ENCODE results near the gene ARID1A. TPM values are rescaled to one million over a fixed set of nuclear protein-coding genes. Genes with fewer than 3 reads are reported as not detected.

ARID1A gene
- total RNA-seq, 1 donor from 2014 or later = 60.4 TPM

DNA sequence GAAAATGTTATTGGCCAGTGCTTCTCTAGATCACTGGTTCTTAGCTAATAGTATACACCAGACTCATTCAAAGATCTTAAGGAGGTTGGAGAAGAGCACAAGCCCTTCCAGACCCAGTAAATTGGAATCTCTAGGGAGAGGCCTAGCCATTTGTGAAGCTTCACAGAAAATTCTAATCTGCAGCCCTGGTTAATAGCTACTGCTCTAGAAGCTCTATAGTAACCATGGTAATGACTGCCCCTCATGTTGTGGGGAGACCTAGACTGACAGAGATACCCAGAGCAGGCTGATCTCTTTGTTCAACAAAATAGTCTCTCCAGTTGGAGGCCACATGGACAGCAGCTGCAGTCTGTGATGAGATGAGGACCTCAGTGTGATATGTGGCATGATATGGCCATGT is 31.7 kb downstream of the ARID1A start:
- DNase-seq (ENCODE audit: low read depth) = no peak

GRCh38 chr1:26728645-26729044 is 32.8 kb downstream of the ARID1A start:
- no peak for DNase-seq (ENCODE audit: low read depth)

DNA sequence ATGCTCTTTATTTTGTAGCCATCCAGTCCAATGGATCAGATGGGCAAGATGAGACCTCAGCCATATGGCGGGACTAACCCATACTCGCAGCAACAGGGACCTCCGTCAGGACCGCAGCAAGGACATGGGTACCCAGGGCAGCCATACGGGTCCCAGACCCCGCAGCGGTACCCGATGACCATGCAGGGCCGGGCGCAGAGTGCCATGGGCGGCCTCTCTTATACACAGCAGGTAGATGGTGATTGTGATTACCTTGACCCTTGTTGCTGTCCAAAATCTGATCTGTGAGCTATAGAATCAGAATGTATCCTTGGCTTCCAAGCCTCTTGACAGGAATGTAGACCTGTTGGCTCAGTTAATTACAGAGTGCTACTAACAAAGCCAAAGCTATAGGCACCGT is 33.8 kb downstream of the ARID1A start:
- no peak for DNase-seq (ENCODE audit: low read depth)

- peak; percentile 58 for DNase-seq (ENCODE audit: low read depth)
These were observed 34.9 kb downstream of the ARID1A start for GRCh38 chr1:26730695-26731094.

DNA sequence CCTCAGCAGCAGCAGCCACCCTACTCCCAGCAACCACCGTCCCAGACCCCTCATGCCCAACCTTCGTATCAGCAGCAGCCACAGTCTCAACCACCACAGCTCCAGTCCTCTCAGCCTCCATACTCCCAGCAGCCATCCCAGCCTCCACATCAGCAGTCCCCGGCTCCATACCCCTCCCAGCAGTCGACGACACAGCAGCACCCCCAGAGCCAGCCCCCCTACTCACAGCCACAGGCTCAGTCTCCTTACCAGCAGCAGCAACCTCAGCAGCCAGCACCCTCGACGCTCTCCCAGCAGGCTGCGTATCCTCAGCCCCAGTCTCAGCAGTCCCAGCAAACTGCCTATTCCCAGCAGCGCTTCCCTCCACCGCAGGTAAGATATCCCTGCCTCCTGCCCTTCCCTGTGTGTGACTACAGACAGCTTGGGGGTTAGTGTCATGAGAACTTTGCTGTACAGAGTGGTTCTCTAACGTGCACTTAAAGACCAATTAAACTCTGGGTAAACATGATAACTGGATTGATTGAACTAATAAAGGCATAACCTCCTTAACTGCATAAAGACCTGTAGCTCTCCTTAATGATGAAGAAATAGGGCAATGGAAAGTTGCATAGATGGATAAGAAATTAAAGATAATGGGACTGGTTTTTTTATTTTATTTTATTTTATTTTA is 35.6 kb downstream of the ARID1A start:
- no peak for DNase-seq (ENCODE audit: low read depth)

- DNase-seq (ENCODE audit: low read depth) = no peak
These were observed 37.6 kb downstream of the ARID1A start for GRCh38 chr1:26733392-26733791.

- DNase-seq (ENCODE audit: low read depth) = peak; percentile 89
These were observed 38.2 kb downstream of the ARID1A start for GRCh38 chr1:26733982-26734381.

DNA sequence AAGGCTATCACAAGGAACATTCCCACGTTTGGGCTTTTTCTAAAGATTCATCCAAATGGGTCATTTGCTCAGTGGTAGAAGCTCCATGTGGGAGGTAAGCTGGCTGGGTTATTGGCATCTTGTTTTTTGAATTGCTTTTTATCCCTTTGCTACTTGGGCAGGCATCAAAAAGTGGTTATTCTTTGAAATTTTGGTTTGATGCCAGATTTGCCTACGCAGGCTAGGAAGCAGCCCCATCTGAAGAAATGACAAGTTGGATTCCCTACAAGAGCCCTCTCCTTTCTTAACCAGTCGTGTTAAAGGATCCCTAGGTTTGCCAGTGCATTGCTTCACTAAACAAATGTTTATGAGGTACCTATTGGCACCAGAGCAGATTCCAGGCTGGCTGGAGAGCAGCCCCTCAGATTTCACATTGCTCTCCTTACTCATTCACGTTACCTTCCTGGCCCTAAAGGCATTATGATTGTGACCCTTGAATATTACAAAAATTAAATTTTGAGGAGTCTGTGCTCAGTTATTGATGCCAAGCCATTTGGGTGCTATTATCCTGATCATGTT is 38.8 kb downstream of the ARID1A start:
- no peak for DNase-seq (ENCODE audit: low read depth)

GRCh38 chr1:26739329-26739914 is 43.6 kb downstream of the ARID1A start:
- DNase-seq (ENCODE audit: low read depth) = no peak

GRCh38 chr1:26740023-26740634 is 44.3 kb downstream of the ARID1A start:
- DNase-seq (ENCODE audit: low read depth) = no peak

DNA sequence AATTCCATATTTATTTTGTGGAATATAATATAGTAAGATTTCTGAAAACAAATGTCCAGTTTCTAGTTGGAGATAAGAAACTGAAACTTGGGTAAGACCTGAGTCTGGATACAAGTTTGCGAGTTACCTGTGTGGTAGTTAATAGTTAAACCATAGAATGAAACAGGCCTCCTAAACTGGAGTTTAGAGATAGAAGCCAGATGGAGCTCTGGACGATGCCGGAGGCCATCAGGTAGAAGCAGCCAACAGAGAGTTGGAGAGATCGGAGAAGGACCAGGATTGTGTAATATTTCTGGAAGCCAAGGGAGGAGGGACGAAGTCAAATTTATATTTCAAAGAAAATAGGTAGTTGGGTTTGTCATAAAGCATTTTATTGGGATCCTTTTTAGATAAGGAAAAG is 45.1 kb downstream of the ARID1A start:
- no peak for DNase-seq (ENCODE audit: low read depth)

- no peak for DNase-seq (ENCODE audit: low read depth)
These were observed 47.7 kb downstream of the ARID1A start for GRCh38 chr1:26743426-26744059.

DNA sequence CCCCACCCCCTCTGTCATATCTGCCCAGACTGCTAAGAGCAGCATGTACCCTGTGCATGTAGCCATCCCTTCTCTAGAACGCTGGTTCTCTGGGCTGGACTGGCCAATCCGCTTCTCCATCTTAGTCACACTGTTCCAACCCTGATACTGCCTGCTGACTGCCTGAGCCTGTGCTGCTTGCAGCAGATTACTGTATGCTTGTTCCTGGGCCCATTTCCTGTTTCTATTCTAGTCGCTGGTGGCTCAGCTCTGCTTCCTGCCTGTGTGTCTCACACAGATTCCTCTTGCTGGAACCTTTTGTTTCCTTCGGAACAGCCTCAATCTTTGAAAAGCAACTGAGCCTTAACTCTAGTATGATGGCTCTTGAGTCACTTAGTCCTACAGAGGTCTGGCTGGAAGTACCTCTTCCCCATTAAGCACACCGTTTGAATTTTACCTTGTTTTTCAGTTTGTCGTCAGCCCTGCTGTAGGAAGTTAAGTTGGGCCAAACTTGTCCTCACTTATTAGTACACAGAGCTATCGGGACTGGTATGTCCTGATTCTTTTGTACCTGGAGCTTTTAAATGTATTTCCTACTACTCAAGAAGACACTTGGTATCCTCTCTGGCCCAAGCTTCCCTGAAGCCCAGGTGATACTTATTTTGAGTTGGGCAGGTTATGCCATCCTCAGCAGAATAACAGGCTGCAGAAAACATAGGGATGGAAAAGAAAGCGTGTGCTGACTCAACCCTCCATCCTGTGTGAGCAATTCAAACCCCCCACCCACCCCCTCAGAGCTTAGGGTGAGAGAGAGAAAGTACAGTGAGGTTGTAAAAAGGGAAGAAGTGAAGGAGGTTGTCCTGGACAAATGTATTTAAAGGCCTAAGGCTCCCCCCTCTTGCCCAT is 48.5 kb downstream of the ARID1A start:
- DNase-seq (ENCODE audit: low read depth) = peak; percentile 76

- no peak for DNase-seq (ENCODE audit: low read depth)
These were observed 49.4 kb downstream of the ARID1A start for GRCh38 chr1:26745191-26745590.

GRCh38 chr1:26747048-26747447 is 51.2 kb downstream of the ARID1A start:
- no peak for DNase-seq (ENCODE audit: low read depth)

GRCh38 chr1:26748351-26748750 is 52.5 kb downstream of the ARID1A start:
- no peak for DNase-seq (ENCODE audit: low read depth)

DNA sequence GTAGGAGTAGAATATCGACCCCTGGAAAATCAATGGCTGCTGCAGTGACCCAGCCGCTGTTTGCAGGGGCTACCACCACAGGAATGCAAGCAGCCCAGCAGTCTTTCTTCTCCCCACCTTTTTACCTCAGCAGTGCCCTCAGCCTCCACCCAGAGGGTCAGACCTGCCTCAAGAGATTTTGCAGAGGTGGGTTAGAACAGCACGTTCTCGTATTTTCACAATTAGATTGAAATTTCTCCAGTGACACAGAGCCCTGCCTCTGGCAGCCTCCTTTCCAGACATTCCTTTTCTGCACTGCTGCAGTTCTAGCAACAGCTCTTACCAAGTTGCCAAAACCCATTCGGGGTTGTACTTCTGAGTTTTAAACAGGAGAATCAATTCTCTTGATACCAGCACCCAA is 53.6 kb downstream of the ARID1A start:
- no peak for DNase-seq (ENCODE audit: low read depth)

DNA sequence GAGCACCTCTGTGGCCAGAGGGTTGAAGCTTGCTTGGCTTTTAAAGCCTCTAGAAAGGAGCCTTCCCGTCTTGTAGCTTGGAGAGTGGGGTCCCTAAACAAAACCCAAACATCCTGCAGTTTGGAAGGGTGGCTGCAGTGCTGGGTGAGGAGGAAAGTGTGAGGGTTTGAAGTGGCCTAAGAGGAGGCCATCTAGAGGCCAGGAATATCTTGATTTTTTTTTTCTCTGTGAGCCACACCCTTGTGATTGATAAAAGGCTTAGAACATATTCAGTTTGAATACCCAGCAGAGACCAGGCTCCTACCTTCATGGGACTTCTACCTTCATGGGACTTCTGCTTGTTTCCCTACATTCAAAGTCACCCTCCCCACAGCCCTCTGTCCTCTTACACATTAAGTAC is 54.6 kb downstream of the ARID1A start:
- no peak for DNase-seq (ENCODE audit: low read depth)

- DNase-seq (ENCODE audit: low read depth) = no peak
These were observed 56.7 kb downstream of the ARID1A start for GRCh38 chr1:26752519-26752918.

DNA sequence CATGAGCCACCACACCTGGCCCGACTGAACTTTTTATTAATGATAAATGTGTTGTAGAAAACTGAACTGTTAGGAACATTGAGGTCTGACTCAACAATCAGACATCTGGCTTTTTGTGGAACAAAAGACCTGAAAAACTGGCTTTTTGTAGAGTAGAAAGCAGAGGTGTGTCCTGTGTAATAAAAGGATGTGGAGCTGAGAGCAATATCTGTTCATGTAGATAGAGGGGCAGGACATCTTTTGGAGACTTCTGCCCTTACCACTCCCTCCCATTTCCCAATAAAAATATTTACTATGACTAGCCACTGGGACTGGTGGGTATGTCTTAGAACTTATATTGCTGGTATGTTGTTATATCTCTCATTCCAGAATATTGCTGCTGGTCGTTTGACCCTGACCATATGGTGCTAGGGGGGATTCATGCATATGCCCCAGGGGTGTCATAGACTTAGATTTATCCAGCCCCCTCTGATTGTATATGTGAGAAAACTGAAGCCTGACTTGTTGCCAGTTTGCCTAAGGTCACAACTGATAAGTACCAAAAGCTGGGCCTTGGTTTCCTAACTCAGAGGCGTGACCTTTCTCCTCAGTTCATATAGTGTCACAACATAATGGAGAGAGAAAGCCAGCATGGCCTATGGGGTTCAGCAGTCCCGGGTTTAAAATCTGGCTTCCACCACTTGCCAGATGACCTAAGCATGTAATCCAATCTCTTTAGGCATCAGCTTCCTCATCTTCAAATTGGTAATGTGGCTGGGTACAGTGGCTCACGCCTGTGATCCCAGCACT is 58.5 kb downstream of the ARID1A start:
- peak; percentile 32 for DNase-seq (ENCODE audit: low read depth)

DNA sequence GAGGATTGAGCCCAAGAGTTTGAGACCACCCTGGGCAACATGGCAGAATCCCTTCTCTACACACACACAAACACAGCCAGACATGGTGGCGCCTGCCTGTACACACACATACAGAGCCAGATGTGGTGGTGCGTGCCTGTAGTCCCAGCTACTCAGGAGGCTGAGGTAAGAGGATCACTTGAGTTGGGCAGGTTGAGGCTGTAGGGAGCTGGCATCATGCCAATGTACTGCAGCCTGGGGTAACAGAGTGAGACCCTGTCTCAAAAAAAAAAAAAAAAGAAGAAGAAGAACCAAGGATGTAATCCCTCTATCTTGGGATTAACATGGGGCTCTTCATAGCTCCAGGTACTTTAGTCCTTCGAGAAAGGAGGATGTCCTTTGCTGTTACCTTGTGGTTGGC is 62.5 kb downstream of the ARID1A start:
- no peak for DNase-seq (ENCODE audit: low read depth)
